Measurements from ENCODE around the gene STK39.

Gene STK39

DNA sequence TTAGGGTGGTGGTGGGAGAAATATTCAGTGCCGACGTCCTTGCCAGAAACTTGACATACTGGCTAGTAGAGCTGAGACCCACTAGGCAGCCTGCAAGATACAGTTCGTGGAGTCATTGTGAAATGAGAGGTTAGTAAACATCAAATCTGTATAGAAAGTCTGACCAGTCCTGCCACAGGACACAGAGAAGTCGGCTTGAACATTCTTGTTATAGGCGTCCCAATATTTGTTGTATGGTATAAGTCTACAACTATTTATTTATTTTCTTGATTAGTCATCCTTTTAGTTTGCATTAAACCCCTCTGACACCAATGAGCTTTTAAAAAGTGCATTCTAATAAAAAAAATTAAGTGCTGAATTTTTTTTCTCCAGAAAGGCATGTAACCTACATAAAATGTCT lies 265.4 kb downstream of the STK39 start:
- H3K27me3 ChIP-seq (ENCODE audit: insufficient read depth, low read depth): no peaks in the 10 kb centered on the region
- H3K79me2 ChIP-seq (ENCODE audit: insufficient read depth, low read depth): no peaks in the 10 kb centered on the region
- no peak overlapping the region for H3K9ac ChIP-seq
- H3K27ac ChIP-seq: no peak overlapping the region
- H2AFZ ChIP-seq (ENCODE audit: low read depth): no peak overlapping the region
- H3K4me3 ChIP-seq (IDR thresholded peaks at IDR 0.05; ENCODE audit: insufficient read depth, low read depth, low read length): no peak overlapping the region
- H3K36me3 ChIP-seq (ENCODE audit: insufficient read depth): no peaks in the 10 kb centered on the region
- no peak overlapping the region for H3K4me2 ChIP-seq
- no peaks in the 10 kb centered on the region for H4K20me1 ChIP-seq (ENCODE audit: insufficient read depth)
- no peaks in the 10 kb centered on the region for H3K4me1 ChIP-seq (ENCODE audit: low read depth, poor library complexity, severe bottlenecking)
- TF ChIP-seq, protein P1, sequence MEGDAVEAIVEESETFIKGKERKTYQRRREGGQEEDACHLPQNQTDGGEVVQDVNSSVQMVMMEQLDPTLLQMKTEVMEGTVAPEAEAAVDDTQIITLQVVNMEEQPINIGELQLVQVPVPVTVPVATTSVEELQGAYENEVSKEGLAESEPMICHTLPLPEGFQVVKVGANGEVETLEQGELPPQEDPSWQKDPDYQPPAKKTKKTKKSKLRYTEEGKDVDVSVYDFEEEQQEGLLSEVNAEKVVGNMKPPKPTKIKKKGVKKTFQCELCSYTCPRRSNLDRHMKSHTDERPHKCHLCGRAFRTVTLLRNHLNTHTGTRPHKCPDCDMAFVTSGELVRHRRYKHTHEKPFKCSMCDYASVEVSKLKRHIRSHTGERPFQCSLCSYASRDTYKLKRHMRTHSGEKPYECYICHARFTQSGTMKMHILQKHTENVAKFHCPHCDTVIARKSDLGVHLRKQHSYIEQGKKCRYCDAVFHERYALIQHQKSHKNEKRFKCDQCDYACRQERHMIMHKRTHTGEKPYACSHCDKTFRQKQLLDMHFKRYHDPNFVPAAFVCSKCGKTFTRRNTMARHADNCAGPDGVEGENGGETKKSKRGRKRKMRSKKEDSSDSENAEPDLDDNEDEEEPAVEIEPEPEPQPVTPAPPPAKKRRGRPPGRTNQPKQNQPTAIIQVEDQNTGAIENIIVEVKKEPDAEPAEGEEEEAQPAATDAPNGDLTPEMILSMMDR (conservative IDR thresholded peaks at IDR 0.05; ENCODE audit: low read depth, low read length): no peak

DNA sequence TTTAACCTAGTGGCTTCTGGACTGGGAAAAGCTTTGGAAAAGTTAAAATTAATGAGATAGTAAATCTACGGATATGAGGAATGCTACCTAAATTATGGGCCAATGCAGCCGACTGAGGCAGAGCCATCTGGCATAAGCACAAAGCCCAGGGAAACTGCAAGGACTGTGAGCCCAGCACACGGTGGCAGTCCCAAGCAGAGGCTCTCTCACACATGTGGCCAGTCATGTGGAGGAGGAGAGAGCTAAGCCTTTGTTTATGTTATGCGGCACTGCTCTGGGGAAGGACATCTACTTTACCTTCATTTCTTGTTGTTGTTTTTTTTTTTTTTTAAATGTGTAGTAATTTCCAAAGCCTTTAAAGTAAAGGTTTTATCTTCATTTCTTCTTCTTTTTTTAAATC lies 267.0 kb downstream of the STK39 start:
- no peaks in the 10 kb centered on the region for H4K20me1 ChIP-seq (ENCODE audit: insufficient read depth)
- H3K4me3 ChIP-seq (IDR thresholded peaks at IDR 0.05; ENCODE audit: insufficient read depth, low read depth, low read length): no peak overlapping the region
- no peaks in the 10 kb centered on the region for H3K36me3 ChIP-seq (ENCODE audit: insufficient read depth)
- H3K27ac ChIP-seq: no peak overlapping the region
- H3K4me1 ChIP-seq (ENCODE audit: low read depth, poor library complexity, severe bottlenecking): no peaks in the 10 kb centered on the region
- no peak overlapping the region for H3K4me2 ChIP-seq
- no peaks in the 10 kb centered on the region for H3K79me2 ChIP-seq (ENCODE audit: insufficient read depth, low read depth)
- TF ChIP-seq, protein P1 (conservative IDR thresholded peaks at IDR 0.05; ENCODE audit: low read depth, low read length): no peak
- no peak overlapping the region for H3K9ac ChIP-seq
- no peak overlapping the region for H2AFZ ChIP-seq (ENCODE audit: low read depth)
- H3K27me3 ChIP-seq (ENCODE audit: insufficient read depth, low read depth): no peaks in the 10 kb centered on the region

DNA sequence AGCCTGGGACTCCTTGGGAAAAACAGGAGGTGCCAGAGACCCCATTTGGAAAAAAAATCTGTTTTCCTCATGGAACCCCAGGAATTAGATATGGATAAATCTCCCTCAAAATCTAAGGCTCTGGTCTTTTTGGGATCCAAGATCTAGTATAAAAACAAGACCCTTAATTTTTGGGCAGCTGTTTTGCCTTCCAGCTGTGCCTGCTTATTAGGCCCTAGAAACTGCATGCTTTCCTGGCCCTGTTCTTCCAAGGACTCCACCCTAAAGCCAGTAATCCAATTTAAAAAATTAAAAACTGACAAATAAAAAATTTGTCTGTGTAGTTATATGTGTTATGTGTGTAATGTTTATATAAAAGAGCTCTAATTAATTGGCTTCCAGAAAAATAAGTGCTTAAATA lies 274.6 kb downstream of the STK39 start:
- Histone ChIP-seq H2AFZ (ENCODE audit: low read depth) (no peak overlapping the region), H3K79me2 (ENCODE audit: insufficient read depth, low read depth) (no peaks in the 10 kb centered on the region), H3K9ac (no peak overlapping the region), H3K36me3 (ENCODE audit: insufficient read depth) (no peaks in the 10 kb centered on the region), H4K20me1 (ENCODE audit: insufficient read depth) (no peaks in the 10 kb centered on the region), H3K4me3 (IDR thresholded peaks at IDR 0.05; ENCODE audit: insufficient read depth, low read depth, low read length) (no peak overlapping the region), H3K4me1 (ENCODE audit: low read depth, poor library complexity, severe bottlenecking) (no peaks in the 10 kb centered on the region), H3K27me3 (ENCODE audit: insufficient read depth, low read depth) (no peaks in the 10 kb centered on the region), H3K27ac (no peak overlapping the region), H3K4me2 (no peak overlapping the region)
- TF ChIP-seq, protein P1 (conservative IDR thresholded peaks at IDR 0.05; ENCODE audit: low read depth, low read length): no peak

DNA sequence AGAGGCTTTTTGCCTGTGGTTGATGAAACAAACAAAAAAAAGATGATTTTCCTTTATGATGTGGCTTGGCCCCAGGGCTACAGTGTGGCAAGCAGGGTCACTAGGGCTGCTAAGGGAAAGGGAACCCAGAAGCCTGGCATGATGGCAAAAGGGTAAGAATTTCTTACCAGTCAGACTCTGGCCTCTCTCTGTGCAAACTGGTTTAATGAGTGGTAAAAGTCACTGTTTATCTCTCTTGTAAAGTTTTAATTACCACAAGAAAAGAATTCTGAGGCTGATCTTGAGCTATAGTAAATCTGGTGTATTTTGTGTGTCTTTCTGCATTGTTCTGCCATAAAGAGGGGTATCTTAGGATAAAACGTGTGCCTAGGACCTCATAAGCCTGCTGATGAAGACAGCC lies 275.4 kb downstream of the STK39 start:
- Histone ChIP-seq H3K4me3 (IDR thresholded peaks at IDR 0.05; ENCODE audit: insufficient read depth, low read depth, low read length) (no peak overlapping the region), H3K27me3 (ENCODE audit: insufficient read depth, low read depth) (no peaks in the 10 kb centered on the region), H3K9ac (no peak overlapping the region), H2AFZ (ENCODE audit: low read depth) (no peak overlapping the region), H3K4me1 (ENCODE audit: low read depth, poor library complexity, severe bottlenecking) (no peaks in the 10 kb centered on the region), H3K27ac (no peak overlapping the region), H3K4me2 (no peak overlapping the region), H3K79me2 (ENCODE audit: insufficient read depth, low read depth) (no peaks in the 10 kb centered on the region), H3K36me3 (ENCODE audit: insufficient read depth) (no peaks in the 10 kb centered on the region), H4K20me1 (ENCODE audit: insufficient read depth) (no peaks in the 10 kb centered on the region)
- TF ChIP-seq, protein P1 (conservative IDR thresholded peaks at IDR 0.05; ENCODE audit: low read depth, low read length): no peak

Measured in KMS-11 (cell line).